Effector CD8-positive, alpha-beta T cell (primary cell): ENCODE results near the gene DYSF.

ENCODE experiments used
- DNase-seq: peaks from one replicate; lab custom pipeline; 2025; lab: John Stamatoyannopoulos, UW

DYSF gene

DNA sequence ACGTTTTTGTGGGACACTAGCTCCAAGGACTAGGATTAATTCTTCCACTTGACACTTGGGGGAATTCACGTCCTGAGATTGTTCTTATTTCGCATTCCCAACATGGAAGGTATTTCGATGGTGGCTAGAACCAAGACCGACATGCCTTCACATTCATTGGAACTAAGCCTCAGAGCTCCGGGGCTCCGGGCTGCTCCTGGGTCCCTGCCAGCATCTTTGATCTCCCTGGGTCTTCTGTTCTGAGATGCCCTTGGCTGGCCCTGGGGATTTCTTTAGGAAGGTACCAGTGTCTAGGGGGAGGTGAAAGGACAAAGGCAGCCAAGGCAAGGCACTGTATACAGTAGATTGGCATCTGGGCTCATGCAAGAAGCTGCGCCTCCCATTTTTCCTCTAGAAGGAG, 76.8 kb downstream of the DYSF start:
- no peak for DNase-seq

DNA sequence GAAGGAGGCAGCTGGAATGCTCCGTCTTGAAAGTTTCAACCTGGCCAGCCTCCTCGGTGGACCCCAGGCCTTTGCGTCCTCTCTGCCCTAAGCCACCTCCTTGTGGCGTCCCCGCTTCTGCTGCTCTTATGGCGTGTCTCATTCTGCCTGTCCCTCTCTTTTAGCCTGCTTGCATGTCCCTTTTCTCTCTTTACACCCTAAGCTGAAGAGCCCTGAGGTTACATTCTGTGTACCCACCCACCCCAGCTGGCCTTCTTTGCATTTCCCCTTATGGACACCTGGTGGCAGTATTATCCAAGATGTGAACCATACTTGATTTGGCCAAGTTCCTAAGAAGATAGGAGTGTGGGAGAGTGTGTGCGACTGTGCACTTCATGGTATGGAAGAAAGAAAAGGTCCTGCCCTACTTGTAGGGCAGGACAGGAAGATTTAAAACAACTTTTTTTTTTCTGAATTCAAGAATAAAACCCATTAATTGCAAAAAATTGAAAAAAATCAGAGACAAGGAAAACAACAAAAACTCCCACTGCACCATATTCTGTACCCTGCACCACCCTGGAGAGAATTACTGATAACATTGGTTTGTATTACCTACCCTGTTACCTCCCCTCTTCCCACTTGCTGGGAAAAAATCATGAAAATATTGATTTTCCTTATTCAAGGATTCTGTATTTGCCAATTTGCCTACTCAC, 77.4 kb downstream of the DYSF start:
- no peak for DNase-seq

GRCh38 chr2:71531522-71532047, 78.2 kb downstream of the DYSF start:
- DNase-seq, result no peak

DNA sequence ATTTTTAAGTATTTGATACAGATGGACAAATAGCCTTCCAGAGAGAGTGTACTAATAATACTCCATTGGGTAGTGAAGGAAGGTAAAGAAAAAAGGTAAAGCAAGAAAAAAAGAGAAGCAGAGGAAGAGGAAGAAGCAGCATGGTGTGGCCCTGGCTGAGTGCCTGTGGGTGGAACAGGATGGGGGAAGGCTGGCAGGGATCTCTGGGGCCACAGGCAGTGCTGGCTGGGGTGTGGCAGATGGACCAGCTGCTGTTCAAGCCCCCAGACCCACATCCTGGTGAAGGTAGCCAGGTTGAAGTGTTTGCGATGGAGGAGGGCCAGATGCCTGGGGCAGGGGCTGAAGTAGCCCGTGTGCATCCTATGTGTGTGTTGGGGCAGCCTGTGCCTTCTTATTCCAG, 79.0 kb downstream of the DYSF start:
- DNase-seq, result no peak

- DNase-seq, result no peak
Observed at GRCh38 chr2:71534201-71534600, 80.8 kb downstream of the DYSF start.

- no peak for DNase-seq
Observed at GRCh38 chr2:71534826-71535225, 81.5 kb downstream of the DYSF start.

GRCh38 chr2:71535526-71535925, 82.2 kb downstream of the DYSF start:
- no peak for DNase-seq

- no peak for DNase-seq
Observed at GRCh38 chr2:71536226-71536671, 82.9 kb downstream of the DYSF start.

- DNase-seq, result no peak
Observed at GRCh38 chr2:71538241-71538640, 84.9 kb downstream of the DYSF start.

DNA sequence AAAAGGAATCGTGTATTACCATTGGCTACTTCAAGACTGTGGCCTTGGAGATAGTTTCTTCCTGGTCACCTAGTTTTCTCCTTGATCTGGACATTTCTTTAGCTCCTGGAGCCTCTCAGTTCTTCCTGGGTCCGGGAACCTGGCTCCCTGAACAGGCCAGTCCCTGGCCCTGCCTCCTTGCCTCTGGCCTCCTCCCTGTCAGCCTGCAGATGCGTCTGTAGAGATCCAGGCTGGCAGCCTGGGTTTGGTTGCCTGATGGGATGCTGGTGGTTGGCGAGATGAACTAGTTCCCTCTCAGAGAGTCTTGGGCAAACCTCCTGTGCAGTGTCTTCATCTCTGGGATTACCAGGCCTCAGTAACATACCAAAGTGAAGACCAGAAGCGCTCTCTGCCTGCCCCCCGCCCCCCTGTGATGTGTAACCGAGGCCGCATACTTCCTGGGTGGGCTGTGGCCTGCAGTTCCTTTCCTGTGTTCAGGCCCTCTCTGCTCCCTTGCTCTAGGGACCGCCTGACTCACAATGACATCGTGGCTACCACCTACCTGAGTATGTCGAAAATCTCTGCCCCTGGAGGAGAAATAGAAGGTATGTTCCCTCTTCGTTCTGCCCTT, 85.4 kb downstream of the DYSF start:
- no peak for DNase-seq

GRCh38 chr2:71540818-71541217, 87.5 kb downstream of the DYSF start:
- no peak for DNase-seq

DNA sequence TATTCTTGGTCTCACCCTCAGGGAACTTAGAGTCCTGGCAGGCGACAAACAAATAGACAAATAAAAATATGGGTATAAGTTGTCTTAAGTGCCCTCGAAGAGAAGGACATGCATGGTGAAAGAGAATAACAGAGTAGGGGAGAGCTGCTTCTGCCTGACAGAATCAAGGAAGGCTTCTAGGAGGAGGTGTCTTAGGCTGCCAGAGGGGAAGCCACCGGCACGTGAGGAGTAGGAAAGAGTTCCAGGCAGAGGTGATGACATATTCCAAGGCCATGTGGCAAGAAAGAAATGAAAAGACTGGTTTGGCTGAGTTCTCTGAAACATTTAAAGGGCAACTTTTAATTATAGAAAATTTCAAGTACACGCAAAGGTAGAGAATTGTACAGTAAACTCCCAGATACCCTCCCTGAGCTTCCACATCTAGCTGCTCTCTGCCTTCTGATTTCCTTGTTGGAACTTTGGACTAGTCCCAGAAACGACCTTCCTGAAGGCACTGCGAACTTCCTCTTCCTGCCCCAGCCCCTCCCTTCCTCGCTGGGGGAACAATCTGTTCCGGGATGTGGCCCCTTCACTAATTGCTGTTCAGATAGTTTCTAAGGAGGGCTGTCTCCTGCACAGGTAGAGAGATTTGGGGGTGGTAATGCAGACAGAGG, 91.7 kb downstream of the DYSF start:
- no peak for DNase-seq

DNA sequence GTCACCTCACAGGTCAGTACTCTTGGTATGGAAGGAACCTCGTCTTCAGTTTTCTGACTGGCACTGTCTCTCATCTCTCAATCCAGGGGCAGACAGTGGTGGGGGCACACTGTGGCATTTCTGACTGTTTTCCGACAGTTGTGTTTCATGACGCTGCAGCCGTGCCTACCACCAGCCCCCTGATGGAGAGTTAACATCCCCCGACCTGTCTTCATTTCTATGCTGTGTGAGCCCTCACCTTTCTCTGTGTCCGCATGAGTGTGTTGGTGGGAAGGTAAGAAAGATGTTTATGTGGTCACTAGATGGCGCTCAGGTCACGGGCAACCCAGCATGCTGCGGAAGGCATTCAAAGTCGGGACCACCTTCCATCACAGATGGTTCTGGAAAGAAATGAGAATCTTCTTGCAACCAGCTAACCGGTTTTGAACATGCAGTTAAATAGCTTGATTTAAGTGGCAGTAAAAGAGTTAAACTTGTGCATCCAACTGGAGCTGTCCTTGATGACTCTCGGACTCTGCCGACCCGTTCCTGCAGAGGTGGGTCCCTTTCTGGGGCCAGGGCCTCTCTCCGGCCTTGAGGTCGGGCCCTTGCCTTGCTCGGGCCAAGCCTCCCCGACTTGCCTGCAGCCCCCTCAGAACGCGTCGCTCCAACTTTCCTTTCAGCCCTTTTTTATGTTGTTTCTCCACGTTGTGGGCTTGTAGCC, 92.4 kb downstream of the DYSF start:
- DNase-seq, result no peak

GRCh38 chr2:71546275-71546638, 92.9 kb downstream of the DYSF start:
- DNase-seq, result no peak

- DNase-seq, result no peak
Observed at GRCh38 chr2:71546777-71547281, 93.5 kb downstream of the DYSF start.

DNA sequence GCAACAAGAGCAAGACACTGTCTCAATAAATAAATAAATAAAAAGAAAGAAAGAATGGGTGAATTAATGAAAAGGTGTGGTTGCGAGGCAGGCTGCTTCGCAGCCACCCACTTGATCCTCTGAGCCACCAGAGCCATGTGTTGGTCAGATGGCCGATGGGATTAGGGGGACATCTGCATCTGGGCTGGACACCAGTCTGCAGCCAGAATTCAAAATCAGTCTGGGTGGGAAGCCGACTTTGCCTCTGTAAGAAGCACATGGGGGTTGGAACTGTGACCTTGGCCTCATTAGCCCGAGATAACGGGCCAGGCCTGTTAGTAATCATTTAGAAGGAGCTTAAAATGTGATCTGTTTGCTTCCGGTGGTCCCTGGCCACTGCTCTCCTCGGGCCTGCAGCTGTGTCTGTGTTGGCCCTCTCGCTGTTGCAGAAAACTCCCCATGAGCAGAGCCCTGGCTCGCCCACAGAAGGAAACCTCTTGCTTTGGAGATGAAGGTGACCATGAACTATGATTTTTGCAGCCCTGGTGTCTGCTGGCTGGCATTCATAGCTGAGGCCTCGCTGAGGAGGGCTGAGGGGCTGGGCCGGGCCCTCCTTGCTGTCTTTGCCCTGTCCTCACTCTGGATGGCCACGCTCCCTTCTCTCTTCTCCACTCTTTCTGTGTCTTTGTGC, 94.4 kb downstream of the DYSF start:
- DNase-seq, result no peak

DNA sequence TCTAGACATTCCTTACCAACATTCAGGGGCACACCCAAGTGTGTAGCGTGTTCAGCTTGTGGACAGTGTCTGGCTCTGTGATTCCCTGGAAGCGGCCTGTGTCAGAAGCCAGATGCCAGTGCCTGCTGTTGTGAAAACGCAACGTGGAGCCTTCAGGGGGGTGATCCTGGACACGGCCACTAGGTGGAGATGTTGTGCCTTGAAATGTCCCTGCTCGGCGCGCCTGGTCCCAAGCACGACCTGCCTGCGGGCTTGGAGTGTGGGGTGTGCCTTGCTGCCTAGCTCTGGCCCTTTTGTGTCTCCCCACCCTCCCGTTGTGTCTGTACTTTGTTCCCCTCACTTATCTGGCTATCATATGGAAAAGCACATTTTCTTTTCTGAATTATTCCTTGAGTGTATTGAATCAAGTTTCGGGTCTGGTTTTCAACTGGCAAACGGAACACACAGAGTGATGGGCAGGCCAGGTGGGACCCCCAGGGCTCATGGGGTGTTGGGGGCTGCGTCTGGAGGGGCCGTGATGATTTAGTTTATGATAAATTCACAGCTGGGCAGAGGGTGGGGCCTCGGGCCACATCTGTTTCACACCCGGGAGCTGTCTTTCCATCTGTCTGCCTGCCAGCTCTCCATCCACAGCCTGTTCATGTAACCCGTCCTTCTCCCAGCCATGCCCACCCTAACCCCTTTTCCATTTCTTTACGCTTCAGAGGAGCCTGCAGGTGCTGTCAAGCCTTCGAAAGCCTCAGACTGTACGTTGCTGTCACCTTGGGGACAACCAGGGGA, 95.5 kb downstream of the DYSF start:
- DNase-seq, result peak; percentile 30

DNA sequence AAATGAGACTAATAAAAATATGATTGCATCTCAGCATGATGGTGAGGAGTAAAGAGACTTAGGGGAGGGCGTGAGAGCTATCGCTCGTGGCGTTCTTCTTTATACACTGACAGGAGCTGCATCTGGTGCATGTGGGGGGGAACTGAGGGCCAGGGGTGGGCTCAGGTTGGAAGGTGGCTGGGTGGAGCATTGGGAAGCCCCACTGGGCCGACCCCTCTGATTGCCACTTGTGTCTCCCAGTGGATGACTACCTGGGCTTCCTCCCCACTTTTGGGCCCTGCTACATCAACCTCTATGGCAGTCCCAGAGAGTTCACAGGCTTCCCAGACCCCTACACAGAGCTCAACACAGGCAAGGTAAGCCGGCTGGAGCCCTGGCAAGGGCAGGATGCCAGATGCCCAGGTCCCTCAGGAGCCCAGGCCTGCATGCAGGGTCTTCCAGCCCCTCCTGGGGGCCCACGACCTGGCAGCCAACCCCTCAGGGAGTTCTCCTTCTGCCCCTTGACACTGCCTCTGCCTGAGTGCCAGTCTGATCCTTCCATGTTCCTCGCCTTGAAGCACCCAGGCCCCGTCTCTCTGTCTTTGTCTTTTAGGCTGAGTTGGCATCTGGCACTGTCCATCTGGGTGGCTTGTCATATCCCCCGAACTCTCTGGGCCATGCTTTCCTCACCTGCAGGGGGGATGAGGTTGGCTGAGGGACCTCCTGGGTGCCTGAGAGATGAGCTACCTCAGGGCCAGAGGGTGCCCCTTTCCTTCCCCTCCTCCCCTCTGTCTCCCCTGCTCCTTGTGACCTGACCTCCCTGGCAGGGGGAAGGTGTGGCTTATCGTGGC, 97.7 kb downstream of the DYSF start:
- no peak for DNase-seq

GRCh38 chr2:71551631-71551915, 98.2 kb downstream of the DYSF start:
- no peak for DNase-seq

DNA sequence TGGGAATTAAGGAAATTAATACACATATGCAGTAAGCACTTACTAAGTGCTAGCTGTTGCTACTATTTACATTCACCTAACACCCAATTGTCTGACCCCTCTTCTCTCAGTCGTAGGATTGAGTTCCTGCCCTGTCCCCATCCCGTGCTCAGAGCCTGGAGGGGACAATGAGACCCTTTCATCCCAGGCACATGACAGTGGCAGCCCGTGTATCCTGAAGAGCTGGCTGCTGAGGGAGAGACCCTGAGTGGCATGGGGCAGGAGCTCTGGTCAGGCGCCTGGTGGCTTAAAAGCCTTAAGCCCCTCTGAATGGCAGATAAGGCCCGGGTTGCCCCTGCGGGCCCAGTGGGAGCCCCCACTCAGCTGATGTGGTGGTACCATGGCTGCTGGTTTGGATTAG, 99.0 kb downstream of the DYSF start:
- DNase-seq, result no peak
